Peyer's patch (tissue), 4 donors: ENCODE data around the gene SEC14L6. TPM values are rescaled to one million over a fixed set of nuclear protein-coding genes. Genes with fewer than 3 reads are reported as not detected.
"Not testable (repeated sequence)": the region's sequence is repeated elsewhere in the genome, so short reads cannot be mapped to it uniquely, and the experiment has no call there.

Experiments
- DNase-seq, 3 donors: peaks; one replicate each; pipeline ENCODE4 v3.0.0-alpha.2; 2017 to 2019
- H3K27ac ChIP-seq, 4 donors: fragments of 200-600 bp; sonication (generic); one replicate each; pipeline ENCODE4 v1.5.1; 2016 to 2019
- H3K27me3 ChIP-seq, 2 donors: fragments of 200-600 bp; sonication (generic); one replicate each; pipeline ENCODE4 v1.5.1; 2019
- H3K36me3 ChIP-seq, 3 donors: fragments of 200-600 bp; sonication (generic); one replicate each; pipeline ENCODE4 v1.5.1; 2016 to 2019
- H3K4me1 ChIP-seq, 4 donors: fragments of 200-600 bp; sonication (generic); one replicate each; pipeline ENCODE4 v1.5.1; 2016 to 2019
- H3K4me3 ChIP-seq, 4 donors: fragments of 200-600 bp; sonication (generic); 1 replicate in 3 of 4; 2 replicates in 1 of 4; pipeline ENCODE4 v1.5.1; 2016 to 2019; ENCODE audit warnings: mild to moderate bottlenecking in 1 of 4
- H3K9me3 ChIP-seq, 4 donors: fragments of 200-600 bp; sonication (generic); one replicate each; pipeline ENCODE4 v1.5.1; 2016 to 2019; ENCODE audit warnings: mild to moderate bottlenecking in 1 of 4
- CTCF ChIP-seq, 6 experiments: fragments of 450-650 bp in 4 of 6; fragments of 200-600 bp in 2 of 6; sonication (generic) in 1 of 6; IDR thresholded peaks; one replicate each; pipeline ENCODE4 v1.5.1; 2017 to 2019; ENCODE audit warnings: antibody characterized with exemption in 6 of 6, mild to moderate bottlenecking in 3 of 6, moderate library complexity in 1 of 6
- POLR2A ChIP-seq, 2 donors: fragments of 450-650 bp; IDR thresholded peaks; one replicate each; pipeline ENCODE4 v1.5.1; 2017; ENCODE audit warnings: antibody characterized with exemption in 2 of 2, mild to moderate bottlenecking in 2 of 2, moderate library complexity in 2 of 2
- total RNA-seq, 4 donors: library from RNA; depleted of rRNA; stranded (reverse); fragments of >200 nt; gene quantifications; one replicate each; pipeline ENCODE4 v1.1.0, GENCODE V29; 2016

Gene SEC14L6
- total RNA-seq, 4 donors from 2014 or later: 0.27 TPM; not detected in 3

- Histone ChIP-seq H3K36me3 (peaks cover 0 to 18% (median 0%) of the 10 kb centered on the region in 3 donors), H3K4me1 (peaks cover 0 to 38% (median 2%) of the 10 kb centered on the region in 4 donors), H3K27me3 (no peaks in the 10 kb centered on the region), H3K9me3 (no peaks in the 10 kb centered on the region), H3K4me3 (peak overlapping the region in 2 of 4 donors; percentile 62 to 69), H3K27ac (peak overlapping the region in 3 of 4 donors; percentile 75 to 97 (median 92))
- peak; percentile 68 to 78 for TF ChIP-seq POLR2A (IDR thresholded peaks at IDR 0.05)
- no peak for TF ChIP-seq CTCF (IDR thresholded peaks at IDR 0.05)
- peak in 2 of 3 donors; percentile 80 to 82 for DNase-seq
Measured at GRCh38 chr22:30572840-30573593, 26.5 kb upstream of the SEC14L6 start.

DNA sequence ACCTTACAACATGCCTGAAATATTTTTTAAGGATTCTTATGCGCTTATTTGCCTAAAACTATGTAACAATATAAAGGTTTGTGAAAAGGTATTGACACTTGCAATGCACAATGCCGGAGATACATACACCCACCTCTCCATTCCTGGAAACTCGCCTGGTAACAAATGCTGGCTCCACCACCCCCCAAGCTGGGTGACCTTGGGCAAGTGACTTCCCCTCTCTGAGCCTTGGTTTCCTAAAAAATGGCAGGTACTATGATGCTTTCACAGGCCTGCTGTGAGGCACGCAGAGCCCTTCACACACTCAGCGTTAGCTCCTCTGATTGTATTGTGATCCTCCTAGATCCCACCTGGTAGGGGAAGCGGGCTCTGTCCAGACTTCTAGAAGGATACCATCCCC is 25.7 kb upstream of the SEC14L6 start:
- peak overlapping the region in 2 of 4 donors; percentile 62 to 69 for H3K4me3 ChIP-seq
- peaks cover 0 to 10% (median 0%) of the 10 kb centered on the region in 3 donors for H3K36me3 ChIP-seq
- no peaks in the 10 kb centered on the region for H3K9me3 ChIP-seq
- TF ChIP-seq CTCF (IDR thresholded peaks at IDR 0.05) (no peak), POLR2A (IDR thresholded peaks at IDR 0.05) (no peak)
- H3K27ac ChIP-seq: peak overlapping the region in 3 of 4 donors; percentile 75 to 97 (median 92)
- DNase-seq: no peak
- peaks cover 0 to 46% (median 2%) of the 10 kb centered on the region in 4 donors for H3K4me1 ChIP-seq
- no peaks in the 10 kb centered on the region for H3K27me3 ChIP-seq

- TF ChIP-seq CTCF (IDR thresholded peaks at IDR 0.05): no peak
- TF ChIP-seq POLR2A (IDR thresholded peaks at IDR 0.05): no peak
- H3K9me3 ChIP-seq: no peaks in the 10 kb centered on the region
Measured at GRCh38 chr22:30569674-30570202, 23.2 kb upstream of the SEC14L6 start.

DNA sequence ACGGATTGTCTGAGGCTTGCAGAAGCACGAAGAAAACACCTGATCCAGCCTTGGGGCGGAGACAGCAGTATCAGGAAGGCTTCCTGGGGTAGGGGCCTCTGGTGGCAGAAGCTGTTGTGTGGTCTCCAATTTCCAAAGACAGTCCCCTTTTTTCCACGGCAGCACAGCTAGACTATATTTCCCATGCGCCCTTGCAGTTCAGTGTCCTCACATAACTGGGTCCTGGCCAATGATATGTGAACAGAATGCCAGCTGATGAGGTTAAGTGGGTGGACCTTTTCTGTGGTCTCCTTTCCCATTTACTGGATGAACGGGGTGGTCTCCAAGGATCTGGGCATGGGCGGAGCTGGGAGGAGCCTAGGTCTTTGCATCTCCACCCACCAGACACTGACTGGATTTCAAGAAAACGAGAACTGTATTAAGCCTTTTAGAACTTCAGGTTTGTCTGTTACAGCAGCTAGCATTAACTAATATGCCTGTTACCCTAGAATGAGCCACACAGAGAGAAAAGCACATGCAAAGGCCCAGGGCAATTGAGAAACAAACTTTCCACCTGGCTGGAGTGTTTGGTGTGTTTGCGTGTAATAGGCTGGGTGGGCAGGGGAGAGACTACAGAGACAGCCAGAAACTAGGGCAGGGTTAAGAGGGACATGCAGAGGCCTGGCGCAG is 21.7 kb upstream of the SEC14L6 start:
- H3K27ac ChIP-seq: peak overlapping the region in 1 of 4 donors; percentile 9
- no peaks in the 10 kb centered on the region for H3K36me3 ChIP-seq
- no peak for DNase-seq
- no peak overlapping the region for H3K4me3 ChIP-seq
- no peaks in the 10 kb centered on the region for H3K27me3 ChIP-seq
- no peak for TF ChIP-seq POLR2A (IDR thresholded peaks at IDR 0.05)
- TF ChIP-seq CTCF (IDR thresholded peaks at IDR 0.05): no peak
- H3K4me1 ChIP-seq: peaks cover 0 to 38% (median under 1%) of the 10 kb centered on the region in 4 donors
- H3K9me3 ChIP-seq: no peaks in the 10 kb centered on the region

More at GRCh38 chr22:30569674-30570202, 23.2 kb upstream of the SEC14L6 start:
- H3K4me3 ChIP-seq: no peak overlapping the region
- no peak overlapping the region for H3K27ac ChIP-seq
- DNase-seq: no peak
- no peaks in the 10 kb centered on the region for H3K27me3 ChIP-seq
- no peaks in the 10 kb centered on the region for H3K36me3 ChIP-seq
- peaks cover 0 to 44% (median 2%) of the 10 kb centered on the region in 4 donors for H3K4me1 ChIP-seq

DNA sequence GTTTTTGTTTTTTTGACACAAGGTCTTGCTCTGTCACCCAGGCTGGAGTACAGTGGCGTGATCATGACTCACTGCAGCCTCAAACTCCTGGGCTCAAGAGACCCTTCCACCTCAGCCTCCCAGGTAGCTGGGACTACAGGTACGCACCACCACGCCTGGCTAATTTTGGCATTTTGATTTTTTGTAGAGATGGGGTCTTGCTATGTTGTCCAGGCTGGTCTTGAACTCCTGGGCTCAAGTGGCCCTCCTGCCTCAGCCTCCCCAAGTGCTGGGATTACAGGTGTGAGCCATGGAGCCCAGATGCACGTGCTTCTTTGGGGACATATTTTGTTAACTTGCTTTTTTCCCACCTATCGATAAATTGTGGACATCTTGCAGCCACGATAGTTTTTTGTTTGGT is 20.7 kb upstream of the SEC14L6 start:
- Histone ChIP-seq H3K4me1 (peaks cover 0 to 33% (median 0%) of the 10 kb centered on the region in 4 donors), H3K27ac (peak overlapping the region in 2 of 4 donors; percentile 9 to 81)
- not testable (repeated sequence) for H3K4me3 ChIP-seq, H3K27me3 ChIP-seq, H3K9me3 ChIP-seq, H3K36me3 ChIP-seq, DNase-seq

DNA sequence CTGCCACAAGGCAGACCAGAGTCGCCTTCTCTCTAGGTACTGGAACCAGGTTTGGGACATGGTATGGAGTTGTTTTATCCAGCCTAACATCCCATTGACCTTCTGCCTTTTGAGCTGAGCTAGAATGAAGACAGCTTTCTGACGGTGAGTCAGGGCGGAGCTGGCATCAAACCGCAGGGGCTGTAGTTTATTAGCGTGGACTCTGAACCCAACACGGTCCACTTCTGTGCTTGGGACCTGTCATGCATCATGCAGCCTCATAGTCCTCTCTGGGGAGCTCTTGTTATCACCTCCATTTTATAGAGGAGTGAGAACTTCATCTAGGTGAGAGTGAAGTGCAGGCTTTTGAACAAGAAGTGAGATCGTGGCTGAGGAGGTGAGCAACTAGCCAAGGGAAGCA is 19.6 kb upstream of the SEC14L6 start:
- Histone ChIP-seq H3K4me3 (no peak overlapping the region), H3K9me3 (no peaks in the 10 kb centered on the region), H3K4me1 (peaks cover 0 to 38% (median 3%) of the 10 kb centered on the region in 4 donors), H3K27me3 (no peaks in the 10 kb centered on the region), H3K27ac (peak overlapping the region in 3 of 4 donors; percentile 40 to 81 (median 81)), H3K36me3 (no peaks in the 10 kb centered on the region)
- peak in 2 of 3 donors; percentile 81 to 89 for DNase-seq
- TF ChIP-seq CTCF (IDR thresholded peaks at IDR 0.05) (no peak), POLR2A (IDR thresholded peaks at IDR 0.05) (peak in 1 of 2 donors; percentile 58)
